Right lobe of liver (tissue), 6 donors: ENCODE measurements around the gene ACSF3. TPM values are rescaled to one million over a fixed set of nuclear protein-coding genes. Genes with fewer than 3 reads are reported as not detected.

Experiments
- ATAC-seq, 4 donors: fragments of 200-7000 bp; cut with Tn5 transposase; one replicate each; pipeline ENCODE4 v1.9.1; 2020; ENCODE audit warnings: mild to moderate bottlenecking in 4 of 4, moderate library complexity in 4 of 4
- DNase-seq, 3 donors: peaks; one replicate each; pipeline ENCODE4 v3.0.0-alpha.2; 2020
- H3K27ac ChIP-seq, 3 donors: fragments of 200-600 bp; one replicate each; pipeline ENCODE4 v1.8.0; 2022
- H3K27me3 ChIP-seq, 2 donors: fragments of 200-600 bp; one replicate each; pipeline ENCODE4 v1.8.0; 2022
- H3K36me3 ChIP-seq, 4 donors: fragments of 200-600 bp; sonication (generic) in 1 of 4; one replicate each; pipeline versions ENCODE4 v1.5.1 to v1.8.0; 2017 to 2022; ENCODE audit warnings: control low read depth in 1 of 4
- H3K4me1 ChIP-seq, 4 donors: fragments of 200-600 bp; sonication (generic) in 1 of 4; one replicate each; pipeline versions ENCODE4 v1.5.1 to v1.8.0; 2017 to 2022; ENCODE audit warnings: control low read depth in 1 of 4
- H3K4me3 ChIP-seq, 3 donors: fragments of 200-600 bp; one replicate each; pipeline ENCODE4 v1.8.0; 2022
- H3K9me3 ChIP-seq, 4 donors: fragments of 200-600 bp; sonication (generic) in 1 of 4; one replicate each; pipeline versions ENCODE4 v1.5.1 to v1.8.0; 2017 to 2022; ENCODE audit warnings: control low read depth in 1 of 4
- CTCF ChIP-seq, 4 donors: fragments of 200-600 bp in 3 of 4; fragments of 450-650 bp in 1 of 4; IDR thresholded peaks; one replicate each; pipeline versions ENCODE4 v1.5.1 to v1.8.0; 2016 to 2022; ENCODE audit warnings: antibody characterized with exemption in 4 of 4, mild to moderate bottlenecking in 2 of 4
- POLR2A ChIP-seq: fragments of 450-650 bp; IDR thresholded peaks from one replicate; pipeline ENCODE4 v1.6.1; 2017; ENCODE audit warnings: antibody characterized with exemption, mild to moderate bottlenecking
- WGBS: methylation state at CpG from one replicate; pipeline ENCODE4 v1.1.6; 2018; ENCODE audit warnings: low coverage, low lambda C conversion rate; ENCODE audit not compliant: insufficient coverage; ENCODE audit errors: missing lambda C conversion rate; 5-methylcytosine and 5-hydroxymethylcytosine counted together
- intact Hi-C, 2 donors: fragments of 100-400 bp; cut with DNase I; formaldehyde crosslinking; loops; one replicate each; pipeline versions ENCODE4 v1.11.2 to v1.14.1; 2022
- total RNA-seq, 6 experiments: library from RNA; depleted of rRNA in 2 of 6; stranded (reverse); fragments of >200 nt in 2 of 6; fragmentation: NEBNext Ultra II Directional in 3 of 6; extraction: Animal tissue kit (Norgen Biotek cat#: 25700) in 3 of 6; gene quantifications; one replicate each; pipeline versions ENCODE4 v1.1.0 to v1.2.4, GENCODE V29; 2016 to 2023
- donor health status: DM: no; HTN: yes; CAD: no.
- donor health status: DM: no; HTN: no; CAD: no.
- donor health status: DM: no; HTN: no; CAD: no.
- donor health status: DM: no; HTN: yes; CAD: no.
- donor health status: DM: no; HTN: yes; CAD: no.

ACSF3 gene
- total RNA-seq, 6 experiments from 2014 or later, result 20.2 to 33.6 (median 29.4) TPM

GRCh38 chr16:89084814-89085612 lies 8.6 kb upstream of the ACSF3 start:
- 57% methylated on average over 8 of the region's 28 CpGs for WGBS
- no peak for TF ChIP-seq POLR2A
- no peak for TF ChIP-seq CTCF (IDR thresholded peaks at IDR 0.05)
- ATAC-seq, result no peak
- intact Hi-C loops, result no loop called here
- Histone ChIP-seq H3K27ac (no peak overlapping the region), H3K36me3 (no peaks in the 10 kb centered on the region), H3K4me3 (no peak overlapping the region), H3K9me3 (no peaks in the 10 kb centered on the region), H3K27me3 (no peaks in the 10 kb centered on the region), H3K4me1 (no peaks in the 10 kb centered on the region)
- no peak for DNase-seq

- DNase-seq (no peak), ATAC-seq (no peak)
- H3K4me3 ChIP-seq, result no peak overlapping the region
- no peaks in the 10 kb centered on the region for H3K36me3 ChIP-seq
- no peak overlapping the region for H3K27ac ChIP-seq
- no peaks in the 10 kb centered on the region for H3K9me3 ChIP-seq
- no peak for TF ChIP-seq CTCF (IDR thresholded peaks at IDR 0.05)
- TF ChIP-seq POLR2A, result no peak
- no peaks in the 10 kb centered on the region for H3K27me3 ChIP-seq
- intact Hi-C loops, result no loop called here
- H3K4me1 ChIP-seq, result no peaks in the 10 kb centered on the region
- WGBS, result 65% methylated on average over 7 of the region's 9 CpGs
Measured at GRCh38 chr16:89085755-89086154, 7.9 kb upstream of the ACSF3 start.

GRCh38 chr16:89087922-89088497 lies 5.6 kb upstream of the ACSF3 start:
- 38% methylated on average over 4 of the region's 15 CpGs for WGBS
- Histone ChIP-seq H3K4me3 (no peak overlapping the region), H3K27me3 (no peaks in the 10 kb centered on the region), H3K4me1 (no peaks in the 10 kb centered on the region), H3K27ac (no peak overlapping the region), H3K36me3 (no peaks in the 10 kb centered on the region), H3K9me3 (no peaks in the 10 kb centered on the region)
- TF ChIP-seq CTCF (IDR thresholded peaks at IDR 0.05) (no peak), POLR2A (no peak)
- intact Hi-C loops, result no loop called here
- DNase-seq (no peak), ATAC-seq (no peak)

GRCh38 chr16:89089120-89089519 lies 4.5 kb upstream of the ACSF3 start:
- H3K36me3 ChIP-seq, result no peaks in the 10 kb centered on the region
- H3K9me3 ChIP-seq, result no peaks in the 10 kb centered on the region
- H3K27ac ChIP-seq, result no peak overlapping the region
- H3K4me3 ChIP-seq, result no peak overlapping the region
- no peak for TF ChIP-seq POLR2A
- TF ChIP-seq CTCF (IDR thresholded peaks at IDR 0.05), result no peak
- no peaks in the 10 kb centered on the region for H3K4me1 ChIP-seq
- intact Hi-C loops, result no loop called here
- DNase-seq (no peak), ATAC-seq (no peak)
- no peaks in the 10 kb centered on the region for H3K27me3 ChIP-seq
- WGBS, result 0% methylated on average over 1 of the region's 13 CpGs
